ENCODE data around the gene PRAC2. TPM values are rescaled to one million over a fixed set of nuclear protein-coding genes. Genes with fewer than 3 reads are reported as not detected.
A peak's percentile ranks its signal among the peaks of the same experiment; 100 is the strongest.

PRAC2 gene
- total RNA-seq, 1 donor from 2014 or later = not detected

- no peak for TF ChIP-seq CTCF (IDR thresholded peaks at IDR 0.05; ENCODE audit: insufficient read depth, low read length, severe bottlenecking)
- H3K27me3 ChIP-seq (ENCODE audit: control insufficient read depth, insufficient read depth, low read length) = peaks cover 75% of the 10 kb centered on the region
- no peaks in the 10 kb centered on the region for H3K36me3 ChIP-seq (ENCODE audit: control insufficient read depth, insufficient read depth, low read length)
- DNase-seq (ENCODE audit: low read depth) (no peak), FAIRE-seq (no peak)
- no peak overlapping the region for H3K4me3 ChIP-seq (ENCODE audit: low read depth, low read length)
These were observed 12.0 kb downstream of the PRAC2 start for GRCh38 chr17:48735062-48735351.

GRCh38 chr17:48737330-48738043 lies 14.5 kb downstream of the PRAC2 start:
- peaks cover 73% of the 10 kb centered on the region for H3K27me3 ChIP-seq (ENCODE audit: control insufficient read depth, insufficient read depth, low read length)
- FAIRE-seq = no peak
- no peak overlapping the region for H3K4me3 ChIP-seq (ENCODE audit: low read depth, low read length)
- TF ChIP-seq CTCF (IDR thresholded peaks at IDR 0.05; ENCODE audit: insufficient read depth, low read length, severe bottlenecking) = no peak
- H3K36me3 ChIP-seq (ENCODE audit: control insufficient read depth, insufficient read depth, low read length) = no peaks in the 10 kb centered on the region
- no peak for DNase-seq (ENCODE audit: low read depth)

- H3K36me3 ChIP-seq (ENCODE audit: control insufficient read depth, insufficient read depth, low read length) = no peaks in the 10 kb centered on the region
- no peak for DNase-seq (ENCODE audit: low read depth)
- no peak for TF ChIP-seq CTCF (IDR thresholded peaks at IDR 0.05; ENCODE audit: insufficient read depth, low read length, severe bottlenecking)
- H3K4me3 ChIP-seq (ENCODE audit: low read depth, low read length) = no peak overlapping the region
- no peak for FAIRE-seq
- peaks cover 71% of the 10 kb centered on the region for H3K27me3 ChIP-seq (ENCODE audit: control insufficient read depth, insufficient read depth, low read length)
These were observed 15.4 kb downstream of the PRAC2 start for GRCh38 chr17:48738424-48738802.

- Histone ChIP-seq H3K36me3 (ENCODE audit: control insufficient read depth, insufficient read depth, low read length) (no peaks in the 10 kb centered on the region), H3K4me3 (ENCODE audit: low read depth, low read length) (no peak overlapping the region), H3K27me3 (ENCODE audit: control insufficient read depth, insufficient read depth, low read length) (peaks cover 72% of the 10 kb centered on the region)
- DNase-seq (ENCODE audit: low read depth) = peak; percentile 13
- TF ChIP-seq CTCF (IDR thresholded peaks at IDR 0.05; ENCODE audit: insufficient read depth, low read length, severe bottlenecking) = no peak
- FAIRE-seq = no peak
These were observed 16.0 kb downstream of the PRAC2 start for GRCh38 chr17:48738803-48739526.

GRCh38 chr17:48740537-48740936 lies 17.6 kb downstream of the PRAC2 start:
- FAIRE-seq = no peak
- peaks cover 67% of the 10 kb centered on the region for H3K27me3 ChIP-seq (ENCODE audit: control insufficient read depth, insufficient read depth, low read length)

More at GRCh38 chr17:48740537-48740936, 17.6 kb downstream of the PRAC2 start:
- no peak for DNase-seq (ENCODE audit: low read depth)
- Histone ChIP-seq H3K4me3 (ENCODE audit: low read depth, low read length) (no peak overlapping the region), H3K36me3 (ENCODE audit: control insufficient read depth, insufficient read depth, low read length) (no peaks in the 10 kb centered on the region)
- no peak for TF ChIP-seq CTCF (IDR thresholded peaks at IDR 0.05; ENCODE audit: insufficient read depth, low read length, severe bottlenecking)
